Naive thymus-derived CD8-positive, alpha-beta T cell (primary cell): ENCODE data around the gene TIMM13. TPM values are rescaled to one million over a fixed set of nuclear protein-coding genes. Genes with fewer than 3 reads are reported as not detected.

Source experiments
- ATAC-seq, 2 donors: fragments of 150-1000 bp; cut with Tn5 transposase in 1 of 2; sonication (Bioruptor Pico), chemical (Tn5 transposase) in 1 of 2; 1 replicate in 1 of 2; 2 replicates in 1 of 2; pipeline ENCODE4 v1.10.0; 2021; ENCODE audit warnings: mild to moderate bottlenecking in 2 of 2, moderate library complexity in 2 of 2
- POLR2A ChIA-PET: fragments of 350-600 bp; sonication (Branson Sonifier 250); formaldehyde crosslinking; loops from one replicate; lab custom pipeline; 2021; ENCODE audit warnings: antibody characterized with exemption; lab: Charles Lee
- DNase-seq, 10 donors: peaks; one replicate each; pipeline versions ENCODE4 v3.0.0 to v3.0.0-alpha.2; 2020 to 2022
- H3K27ac Mint-ChIP-seq, 10 donors: one replicate each; pipeline ENCODE4 v1.8.0; 2020 to 2022; ENCODE audit warnings: mild to moderate bottlenecking in 10 of 10, mixed read lengths in 10 of 10, moderate library complexity in 4 of 10, inconsistent platforms in 1 of 10
- H3K27me3 Mint-ChIP-seq, 5 donors: one replicate each; pipeline ENCODE4 v1.8.0; 2021 to 2022; ENCODE audit warnings: mixed read lengths in 5 of 5
- H3K36me3 Mint-ChIP-seq, 3 donors: one replicate each; pipeline ENCODE4 v1.8.0; 2020 to 2022; ENCODE audit warnings: mixed read lengths in 3 of 3, mild to moderate bottlenecking in 2 of 3, inconsistent platforms in 1 of 3
- H3K4me1 Mint-ChIP-seq, 4 donors: one replicate each; pipeline ENCODE4 v1.8.0; 2021 to 2022; ENCODE audit warnings: mixed read lengths in 4 of 4
- H3K4me3 Mint-ChIP-seq, 10 donors: one replicate each; pipeline ENCODE4 v1.8.0; 2020 to 2022; ENCODE audit warnings: mild to moderate bottlenecking in 10 of 10, mixed read lengths in 10 of 10, moderate library complexity in 6 of 10, inconsistent platforms in 1 of 10
- H3K9me3 Mint-ChIP-seq, 9 donors: one replicate each; pipeline ENCODE4 v1.8.0; 2020 to 2022; ENCODE audit warnings: mixed read lengths in 9 of 9, mild to moderate bottlenecking in 3 of 9, inconsistent platforms in 1 of 9, moderate library complexity in 1 of 9
- polyA plus RNA-seq, 3 donors: library from polyadenylated mRNA; unstranded; fragments of 300-500 nt; fragmentation: Illumina TruSeq; gene quantifications; one replicate each; pipeline ENCODE4 v1.2.3, GENCODE V29; 2021
- total RNA-seq, 8 experiments: library from RNA in 2 of 8; stranded (reverse) in 2 of 8; gene quantifications; one replicate each; pipeline ENCODE4 v1.2.3 and lab custom pipeline; 2021 to 2026

TIMM13 gene
- total and polyA plus RNA-seq, 5 experiments from 2014 or later: 33.6 to 92.2 (median 74.4) TPM

- POLR2A ChIA-PET: interaction anchor here (0.6 to 3.1 kb wide), 19 partner anchors 10 to 384 kb away, joined by 3 to 42 read pairs (median 5); partner anchors contain the start of genes GADD45B, LMNB2, LSM7 and PLEKHJ1
- H3K9me3 Mint-ChIP-seq: no peaks in the 10 kb centered on the region
- H3K27ac Mint-ChIP-seq: peak overlapping the region; percentile 48 to 99 (median 97)
- DNase-seq (peak in 4 of 10 donors; percentile 19 to 74 (median 42)), ATAC-seq (peak; percentile 2 to 18)
- H3K36me3 Mint-ChIP-seq: peaks cover 0 to 12% (median 0%) of the 10 kb centered on the region in 3 donors
- H3K27me3 Mint-ChIP-seq: no peaks in the 10 kb centered on the region
- peak overlapping the region; percentile 92 to 98 (median 94) for H3K4me3 Mint-ChIP-seq
- H3K4me1 Mint-ChIP-seq: peaks cover 7 to 21% (median 14%) of the 10 kb centered on the region in 4 donors
Observed at GRCh38 chr19:2426611-2427428, 566 bp downstream of the TIMM13 start.

DNA sequence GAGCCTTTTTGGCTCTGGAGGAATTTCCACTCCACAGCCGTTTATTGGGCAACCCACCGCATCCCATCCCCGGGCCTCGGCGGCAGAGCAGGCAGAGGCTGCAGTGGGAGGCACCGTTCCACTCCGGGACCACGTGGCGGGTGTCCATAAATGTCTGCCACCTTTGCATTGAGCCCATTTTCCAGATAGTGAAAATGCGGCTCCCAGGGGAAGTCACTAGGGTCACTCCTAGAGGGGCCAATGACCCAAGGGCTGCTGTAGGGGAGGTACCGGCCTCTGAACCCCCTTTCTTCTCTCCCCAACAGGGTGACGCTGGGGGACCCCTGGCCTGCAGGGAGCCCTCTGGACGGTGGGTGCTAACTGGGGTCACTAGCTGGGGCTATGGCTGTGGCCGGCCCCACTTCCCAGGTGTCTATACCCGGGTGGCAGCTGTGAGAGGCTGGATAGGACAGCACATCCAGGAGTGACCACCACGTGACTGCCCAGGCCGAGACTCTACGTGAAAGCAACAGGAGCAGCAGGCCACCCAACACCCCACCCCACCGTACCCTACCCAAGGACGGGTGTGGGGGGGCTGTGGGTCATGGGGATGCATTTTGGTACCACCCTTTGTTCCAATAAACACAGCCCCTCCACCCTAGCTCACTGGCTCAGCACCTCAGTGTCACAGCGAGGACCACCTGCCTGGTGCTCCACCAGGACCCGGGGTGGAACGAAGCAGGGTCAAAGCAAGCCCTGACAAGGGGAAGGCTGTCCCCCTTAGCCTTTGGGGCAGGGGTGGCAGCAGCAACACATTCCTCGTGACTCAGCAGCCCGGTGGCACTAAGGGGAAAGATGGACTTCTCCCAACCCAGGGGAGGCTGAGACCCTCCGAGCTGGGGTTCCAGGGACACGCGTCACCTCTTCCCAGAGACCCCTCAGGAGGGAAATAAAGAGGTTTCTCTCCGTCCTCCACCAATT, 1.5 kb downstream of the TIMM13 start:
- Mint-ChIP-seq H3K4me3 (peak overlapping the region; percentile 92 to 98 (median 94)), H3K36me3 (peaks cover 0 to 7% (median 0%) of the 10 kb centered on the region in 3 donors), H3K27ac (peak overlapping the region in 8 of 10 donors; percentile 48 to 98 (median 86)), H3K27me3 (no peaks in the 10 kb centered on the region), H3K4me1 (peaks cover 7 to 21% (median 14%) of the 10 kb centered on the region in 4 donors), H3K9me3 (no peaks in the 10 kb centered on the region)
- POLR2A ChIA-PET: interaction anchor here (0.7 to 3.1 kb wide), 5 partner anchors 9 to 196 kb away, joined by 3 to 19 read pairs (median 9); partner anchors contain the start of genes GADD45B and LMNB2
- ATAC-seq: no peak
- peak in 1 of 10 donors; percentile 59 for DNase-seq

DNA sequence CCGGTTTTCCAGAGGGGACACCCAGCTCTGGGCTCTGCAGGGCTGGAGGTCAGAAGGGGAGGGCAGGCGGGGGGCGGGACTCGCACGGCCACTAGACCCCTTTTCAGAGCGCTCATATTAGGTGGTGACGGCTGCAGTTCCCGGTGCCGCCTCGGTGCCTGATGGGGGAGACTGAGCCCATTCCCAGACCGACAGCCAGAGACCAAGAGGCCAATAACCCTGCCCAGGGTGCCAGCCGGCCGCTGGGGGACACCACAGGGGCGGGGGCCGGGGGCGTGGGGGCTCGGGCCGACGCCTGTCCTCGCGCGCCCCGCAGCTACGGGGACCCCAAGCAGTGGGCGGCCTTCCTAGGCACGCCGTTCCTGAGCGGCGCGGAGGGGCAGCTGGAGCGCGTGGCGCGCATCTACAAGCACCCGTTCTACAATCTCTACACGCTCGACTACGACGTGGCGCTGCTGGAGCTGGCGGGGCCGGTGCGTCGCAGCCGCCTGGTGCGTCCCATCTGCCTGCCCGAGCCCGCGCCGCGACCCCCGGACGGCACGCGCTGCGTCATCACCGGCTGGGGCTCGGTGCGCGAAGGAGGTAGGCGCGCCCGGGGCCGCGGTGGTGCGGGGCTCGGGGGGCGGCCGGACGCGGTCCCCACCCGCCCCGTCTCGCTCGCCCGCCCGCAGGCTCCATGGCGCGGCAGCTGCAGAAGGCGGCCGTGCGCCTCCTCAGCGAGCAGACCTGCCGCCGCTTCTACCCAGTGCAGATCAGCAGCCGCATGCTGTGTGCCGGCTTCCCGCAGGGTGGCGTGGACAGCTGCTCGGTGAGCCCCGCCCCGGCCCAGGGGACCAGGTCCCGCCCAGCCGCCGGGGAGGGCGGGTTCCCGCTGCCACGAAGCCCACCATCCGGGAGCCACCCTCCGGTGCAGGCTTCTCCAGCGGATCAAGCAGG, 2.4 kb downstream of the TIMM13 start:
- no peaks in the 10 kb centered on the region for H3K9me3 Mint-ChIP-seq
- POLR2A ChIA-PET: interaction anchor here (0.6 to 1.3 kb wide), 2 partner anchors 30 to 474 kb away, joined by 3 read pairs; no protein-coding TSS in a partner anchor
- DNase-seq (peak in 1 of 10 donors; percentile 60), ATAC-seq (no peak)
- H3K27ac Mint-ChIP-seq: no peak overlapping the region
- peak overlapping the region in 1 of 10 donors; percentile 40 for H3K4me3 Mint-ChIP-seq
- H3K27me3 Mint-ChIP-seq: no peaks in the 10 kb centered on the region
- peaks cover 7 to 21% (median 14%) of the 10 kb centered on the region in 4 donors for H3K4me1 Mint-ChIP-seq
- H3K36me3 Mint-ChIP-seq: peaks cover 0 to 2% (median 0%) of the 10 kb centered on the region in 3 donors

DNA sequence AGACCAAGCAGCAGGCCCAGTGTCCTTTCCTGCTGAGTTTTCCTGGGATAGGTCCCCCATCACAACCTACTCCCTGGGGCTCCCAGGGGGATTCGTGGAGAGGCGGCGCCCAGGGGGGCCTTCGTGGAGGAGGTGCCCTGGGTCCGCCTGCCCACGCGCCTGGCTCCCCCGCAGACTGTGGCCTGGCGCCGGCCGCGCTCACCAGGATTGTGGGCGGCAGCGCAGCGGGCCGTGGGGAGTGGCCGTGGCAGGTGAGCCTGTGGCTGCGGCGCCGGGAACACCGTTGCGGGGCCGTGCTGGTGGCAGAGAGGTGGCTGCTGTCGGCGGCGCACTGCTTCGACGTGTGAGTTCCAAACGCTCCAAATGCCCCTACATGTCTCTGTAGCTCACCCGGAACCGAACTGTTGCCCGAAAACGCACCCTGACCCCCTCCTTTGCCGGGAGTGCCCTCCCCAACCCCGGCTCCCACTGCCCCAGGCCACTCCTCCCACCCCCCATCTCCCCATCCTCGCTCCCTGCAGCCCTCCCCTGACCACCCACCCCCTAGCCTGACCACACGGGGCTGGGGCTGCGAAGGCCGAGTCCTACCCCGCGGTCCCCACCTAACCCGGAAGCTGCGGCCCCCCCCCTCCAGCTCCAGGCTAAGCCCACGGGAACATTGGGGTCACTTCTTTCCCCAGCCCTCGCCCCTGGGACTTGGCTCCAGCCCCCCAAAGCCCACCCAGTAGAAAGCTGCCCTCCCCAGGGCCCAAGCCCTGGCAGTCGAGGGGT, 3.3 kb downstream of the TIMM13 start:
- Mint-ChIP-seq H3K9me3 (no peaks in the 10 kb centered on the region), H3K27ac (peak overlapping the region in 1 of 10 donors; percentile 65), H3K4me3 (peak overlapping the region in 1 of 10 donors; percentile 62), H3K36me3 (peaks cover 0 to 2% (median 0%) of the 10 kb centered on the region in 3 donors), H3K27me3 (no peaks in the 10 kb centered on the region), H3K4me1 (peaks cover 7 to 21% (median 14%) of the 10 kb centered on the region in 4 donors)
- POLR2A ChIA-PET: interaction anchor here (1.3 kb wide), 1 partner anchor 31 kb away, joined by 3 read pairs; no protein-coding TSS in a partner anchor
- ATAC-seq: no peak
- no peak for DNase-seq

DNA sequence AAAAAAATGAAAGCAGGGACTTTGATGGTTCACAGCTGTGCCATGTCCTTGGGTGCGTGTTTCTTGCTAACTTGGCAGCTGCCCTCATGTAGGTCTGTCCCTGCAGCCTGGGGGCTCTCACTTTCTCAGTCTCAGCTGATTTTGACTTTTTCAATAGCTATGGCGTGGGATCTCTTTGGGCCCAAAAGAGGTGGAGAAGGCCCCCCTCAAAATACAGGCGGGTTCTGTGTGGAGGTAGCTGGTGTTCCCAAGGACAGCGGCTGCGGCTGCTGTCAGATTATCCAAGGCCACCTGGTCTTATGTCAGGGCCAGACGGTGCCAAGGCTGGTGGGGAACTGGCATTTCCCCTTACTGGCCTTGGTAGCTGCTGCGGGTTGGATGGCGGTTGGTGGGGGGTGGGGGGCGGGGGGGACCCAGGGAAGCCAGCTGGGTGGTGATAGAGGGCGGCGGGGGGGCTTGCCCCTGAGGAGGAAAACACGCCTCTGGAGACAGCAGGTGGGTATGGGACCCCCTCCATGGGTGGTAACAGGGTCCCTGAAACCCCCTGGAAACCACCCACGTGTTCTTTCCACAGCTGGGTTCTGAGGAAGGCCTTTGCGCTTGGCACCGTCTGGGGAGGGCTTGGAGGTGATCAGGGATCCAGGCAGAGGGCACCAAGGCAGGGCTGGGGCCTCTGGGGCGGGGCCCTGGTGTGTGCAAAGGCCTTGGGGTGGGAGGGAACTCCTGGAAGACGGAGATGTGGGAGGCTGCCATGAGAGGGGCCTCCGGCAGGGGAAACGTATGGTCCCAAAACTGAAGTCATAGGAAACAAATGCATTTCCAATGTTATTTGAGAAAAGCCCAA, 4.1 kb downstream of the TIMM13 start:
- ATAC-seq (no peak), DNase-seq (no peak)
- POLR2A ChIA-PET: interaction anchor here (1.3 kb wide), 1 partner anchor 32 kb away, joined by 3 read pairs; no protein-coding TSS in a partner anchor
- H3K9me3 Mint-ChIP-seq: no peaks in the 10 kb centered on the region
- peaks cover 7 to 21% (median 14%) of the 10 kb centered on the region in 4 donors for H3K4me1 Mint-ChIP-seq
- H3K27me3 Mint-ChIP-seq: no peaks in the 10 kb centered on the region
- peak overlapping the region in 1 of 10 donors; percentile 62 for H3K4me3 Mint-ChIP-seq
- peaks cover 0 to 2% (median 0%) of the 10 kb centered on the region in 3 donors for H3K36me3 Mint-ChIP-seq
- peak overlapping the region in 2 of 10 donors; percentile 62 to 79 for H3K27ac Mint-ChIP-seq

GRCh38 chr19:2421581-2422306, 5.6 kb downstream of the TIMM13 start:
- no peak overlapping the region for H3K27ac Mint-ChIP-seq
- no peak for ATAC-seq
- H3K4me3 Mint-ChIP-seq: no peak overlapping the region
- no peaks in the 10 kb centered on the region for H3K9me3 Mint-ChIP-seq
- H3K27me3 Mint-ChIP-seq: no peaks in the 10 kb centered on the region
- POLR2A ChIA-PET: no interaction called here
- peaks cover 0 to 9% (median 6%) of the 10 kb centered on the region in 3 donors for H3K36me3 Mint-ChIP-seq
- DNase-seq: no peak
- H3K4me1 Mint-ChIP-seq: peaks cover 2 to 10% (median 7%) of the 10 kb centered on the region in 4 donors

DNA sequence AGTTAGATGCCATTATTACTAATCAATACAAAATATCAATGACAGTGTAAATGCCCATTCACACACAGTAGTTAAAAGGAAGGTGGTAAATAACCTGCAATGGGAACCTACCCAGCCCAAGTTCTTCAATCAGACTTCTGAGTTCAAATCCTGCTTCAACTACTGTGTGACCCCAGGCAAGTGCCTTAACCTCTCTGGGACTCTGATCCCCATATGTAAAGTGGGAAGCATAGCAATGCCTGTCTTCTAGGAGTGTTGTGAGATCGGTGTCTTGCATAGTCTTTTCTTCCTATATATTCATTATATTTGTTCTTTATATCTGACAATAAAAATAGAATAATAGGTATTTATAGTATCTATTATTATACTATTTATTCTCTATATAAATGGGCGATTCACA, 6.9 kb downstream of the TIMM13 start:
- no peaks in the 10 kb centered on the region for H3K27me3 Mint-ChIP-seq
- peaks cover 0 to 7% (median 7%) of the 10 kb centered on the region in 3 donors for H3K36me3 Mint-ChIP-seq
- H3K27ac Mint-ChIP-seq: no peak overlapping the region
- ATAC-seq (no peak), DNase-seq (no peak)
- H3K4me1 Mint-ChIP-seq: peaks cover 0 to 2% (median 0%) of the 10 kb centered on the region in 4 donors
- no peaks in the 10 kb centered on the region for H3K9me3 Mint-ChIP-seq
- H3K4me3 Mint-ChIP-seq: no peak overlapping the region
- POLR2A ChIA-PET: interaction anchor here (0.9 kb wide), 1 partner anchor 36 kb away, joined by 4 read pairs; the partner anchor contains the start of gene LMNB2

- Mint-ChIP-seq H3K27ac (peak overlapping the region in 3 of 10 donors; percentile 19 to 70 (median 20)), H3K4me1 (peaks cover 0 to 2% (median 0%) of the 10 kb centered on the region in 4 donors), H3K27me3 (no peaks in the 10 kb centered on the region), H3K36me3 (peaks cover 0 to 7% (median 7%) of the 10 kb centered on the region in 3 donors), H3K4me3 (no peak overlapping the region), H3K9me3 (no peaks in the 10 kb centered on the region)
- ATAC-seq: no peak
- no peak for DNase-seq
- POLR2A ChIA-PET: interaction anchor here (0.9 kb wide), 1 partner anchor 37 kb away, joined by 4 read pairs; the partner anchor contains the start of gene LMNB2
Observed at GRCh38 chr19:2419754-2420153, 7.6 kb downstream of the TIMM13 start.

DNA sequence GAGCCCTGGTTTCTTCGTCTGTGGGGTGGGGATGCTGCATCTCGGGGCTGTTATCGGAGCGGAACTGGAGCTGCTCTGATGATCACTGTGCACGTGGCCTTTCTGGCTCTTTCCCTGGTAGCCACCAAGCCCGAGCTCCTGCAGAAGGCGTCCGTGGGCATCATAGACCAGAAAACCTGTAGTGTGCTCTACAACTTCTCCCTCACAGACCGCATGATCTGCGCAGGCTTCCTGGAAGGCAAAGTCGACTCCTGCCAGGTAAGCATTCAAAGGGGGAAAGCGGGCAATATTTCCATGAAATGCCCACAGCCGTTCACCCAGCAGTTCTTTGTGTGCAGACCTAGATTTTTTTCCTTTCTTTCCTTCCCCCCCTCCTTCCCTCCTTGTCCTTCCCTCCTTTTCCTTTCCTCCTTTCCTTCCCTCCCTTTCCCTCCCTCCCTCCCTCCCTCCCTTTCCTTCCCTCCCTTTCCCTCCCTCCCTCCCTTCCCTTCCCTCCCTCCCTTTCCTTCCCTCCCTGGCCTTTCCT, 9.4 kb downstream of the TIMM13 start:
- Mint-ChIP-seq H3K9me3 (no peaks in the 10 kb centered on the region), H3K4me1 (peaks cover 0 to 4% (median 0%) of the 10 kb centered on the region in 4 donors), H3K27me3 (no peaks in the 10 kb centered on the region), H3K36me3 (peaks cover 0 to 7% (median 7%) of the 10 kb centered on the region in 3 donors), H3K27ac (peak overlapping the region in 1 of 10 donors; percentile 75), H3K4me3 (no peak overlapping the region)
- DNase-seq (no peak), ATAC-seq (no peak)
- POLR2A ChIA-PET: no interaction called here
